CD14-positive monocyte (primary cell): ENCODE measurements around the gene GRIA1. TPM values are rescaled to one million over a fixed set of nuclear protein-coding genes. Genes with fewer than 3 reads are reported as not detected.

Source experiments
- DNase-seq, 3 donors: peaks; one replicate each; pipeline ENCODE4 v3.0.0-alpha.2; 2011 to 2022
- H2AFZ ChIP-seq: 2 replicates; pipeline ENCODE4 v1.6.0; 2012; ENCODE audit warnings: mild to moderate bottlenecking, low read depth, low read length, inconsistent platforms; ENCODE audit not compliant: insufficient read depth, poor library complexity, severe bottlenecking
- H3K27ac ChIP-seq, 2 donors: 1 replicate in 1 of 2; 2 replicates in 1 of 2; pipeline ENCODE4 v1.5.1; 2012 to 2013; ENCODE audit warnings: low read length in 2 of 2, control low read depth in 1 of 2, inconsistent platforms in 1 of 2, low read depth in 1 of 2, mild to moderate bottlenecking in 1 of 2
- H3K27me3 ChIP-seq, 2 donors: one replicate each; pipeline versions ENCODE4 v1.6.0 to v1.6.1; 2011 to 2013; ENCODE audit warnings: low read length in 2 of 2; ENCODE audit not compliant: control insufficient read depth in 2 of 2, insufficient read depth in 2 of 2
- H3K36me3 ChIP-seq, 2 donors: replicated peaks in 1 of 2; 1 replicate in 1 of 2; 2 replicates in 1 of 2; pipeline versions ENCODE4 v1.5.1 to v1.6.1; 2012 to 2013; ENCODE audit warnings: low read length in 2 of 2, control low read depth in 1 of 2, inconsistent platforms in 1 of 2, mild to moderate bottlenecking in 1 of 2; ENCODE audit not compliant: insufficient read depth in 2 of 2, control insufficient read depth in 1 of 2
- H3K4me1 ChIP-seq, 2 donors: 1 replicate in 1 of 2; 2 replicates in 1 of 2; pipeline versions ENCODE4 v1.5.1 to v1.6.1; 2012 to 2013; ENCODE audit warnings: low read length in 2 of 2, control low read depth in 1 of 2, inconsistent platforms in 1 of 2, mild to moderate bottlenecking in 1 of 2, moderate library complexity in 1 of 2; ENCODE audit not compliant: insufficient read depth in 2 of 2, control insufficient read depth in 1 of 2
- H3K4me2 ChIP-seq: replicated peaks from 2 replicates; pipeline ENCODE3; 2012; ENCODE audit warnings: low read length, moderate library complexity, mild to moderate bottlenecking; ENCODE audit not compliant: poor library complexity, severe bottlenecking; ENCODE audit errors: extremely low read depth
- H3K4me3 ChIP-seq, 3 experiments: fragments of 200-600 bp in 1 of 3; sonication (generic) in 1 of 3; replicated peaks in 1 of 3; 1 replicate in 2 of 3; 2 replicates in 1 of 3; pipeline ENCODE4 v1.5.1; 2011 to 2013; ENCODE audit warnings: low read length in 3 of 3, mild to moderate bottlenecking in 3 of 3, control low read depth in 2 of 3, low read depth in 2 of 3, inconsistent platforms in 1 of 3, moderate library complexity in 1 of 3
- H3K79me2 ChIP-seq: 2 replicates; pipeline ENCODE4 v1.6.0; 2012; ENCODE audit warnings: mild to moderate bottlenecking, control low read depth, inconsistent platforms, low read length, moderate library complexity; ENCODE audit not compliant: insufficient read depth
- H3K9ac ChIP-seq: 2 replicates; pipeline ENCODE4 v1.6.0; 2017; ENCODE audit warnings: low read length, mild to moderate bottlenecking; ENCODE audit not compliant: insufficient read depth, poor library complexity, severe bottlenecking
- H3K9me3 ChIP-seq, 2 donors: replicated peaks in 1 of 2; 1 replicate in 1 of 2; 2 replicates in 1 of 2; pipeline versions ENCODE4 v1.5.1 to v1.6.1; 2012 to 2013; ENCODE audit warnings: low read length in 2 of 2, control low read depth in 1 of 2; ENCODE audit not compliant: control insufficient read depth in 1 of 2, insufficient read depth in 1 of 2
- H4K20me1 ChIP-seq: 2 replicates; pipeline ENCODE4 v1.6.0; 2012; ENCODE audit warnings: mild to moderate bottlenecking, low read length, control low read depth, moderate library complexity; ENCODE audit not compliant: insufficient read depth
- H3K27ac Mint-ChIP-seq, 7 donors: one replicate each; pipeline ENCODE4 v1.8.0; 2020; ENCODE audit warnings: mild to moderate bottlenecking in 7 of 7, mixed read lengths in 7 of 7, moderate library complexity in 6 of 7, inconsistent platforms in 2 of 7
- H3K27me3 Mint-ChIP-seq, 3 donors: one replicate each; pipeline ENCODE4 v1.8.0; 2021 to 2022; ENCODE audit warnings: low read depth in 3 of 3, mild to moderate bottlenecking in 3 of 3, mixed read lengths in 3 of 3, moderate library complexity in 3 of 3, inconsistent platforms in 1 of 3
- H3K36me3 Mint-ChIP-seq, 2 donors: one replicate each; pipeline ENCODE4 v1.8.0; 2020; ENCODE audit warnings: mixed read lengths in 2 of 2, inconsistent platforms in 1 of 2, mild to moderate bottlenecking in 1 of 2
- H3K4me1 Mint-ChIP-seq: one replicate; pipeline ENCODE4 v1.8.0; 2020; ENCODE audit warnings: mild to moderate bottlenecking, mixed read lengths
- H3K4me3 Mint-ChIP-seq, 2 donors: one replicate each; pipeline ENCODE4 v1.8.0; 2020; ENCODE audit warnings: mild to moderate bottlenecking in 2 of 2, mixed read lengths in 2 of 2, moderate library complexity in 1 of 2
- H3K9me3 Mint-ChIP-seq, 7 donors: one replicate each; pipeline ENCODE4 v1.8.0; 2020 to 2022; ENCODE audit warnings: mixed read lengths in 7 of 7, mild to moderate bottlenecking in 6 of 7, moderate library complexity in 6 of 7, inconsistent platforms in 2 of 7
- WGBS: methylation state at CpG from one replicate; pipeline ENCODE4 v1.1.5; 2013; ENCODE audit warnings: missing lambda C conversion rate; ENCODE audit not compliant: insufficient coverage; 5-methylcytosine and 5-hydroxymethylcytosine counted together
- intact Hi-C, 2 donors: fragments of 100-400 bp; cut with micrococcal nuclease; formaldehyde crosslinking; loops; one replicate each; pipeline versions ENCODE4 v1.15.0 to v1.15.1; 2023
- polyA plus RNA-seq, 3 donors: library from polyadenylated mRNA; depleted of rRNA in 1 of 3; unstranded in 2 of 3; stranded (reverse) in 1 of 3; fragments of 300-500 nt in 2 of 3; fragments of >200 nt in 1 of 3; fragmentation: Illumina TruSeq in 2 of 3; gene quantifications; 1 replicate in 2 of 3; 2 replicates in 1 of 3; pipeline ENCODE4 v1.2.3, GENCODE V29; 2012 to 2021
- TF ChIP-seq, protein P1 (sequence below): fragments of 200-600 bp; IDR thresholded peaks from one replicate; pipeline ENCODE4 v1.8.0; 2022; ENCODE audit warnings: antibody characterized with exemption, mild to moderate bottlenecking

Gene GRIA1
- polyA plus RNA-seq, 3 donors, result not detected

DNA sequence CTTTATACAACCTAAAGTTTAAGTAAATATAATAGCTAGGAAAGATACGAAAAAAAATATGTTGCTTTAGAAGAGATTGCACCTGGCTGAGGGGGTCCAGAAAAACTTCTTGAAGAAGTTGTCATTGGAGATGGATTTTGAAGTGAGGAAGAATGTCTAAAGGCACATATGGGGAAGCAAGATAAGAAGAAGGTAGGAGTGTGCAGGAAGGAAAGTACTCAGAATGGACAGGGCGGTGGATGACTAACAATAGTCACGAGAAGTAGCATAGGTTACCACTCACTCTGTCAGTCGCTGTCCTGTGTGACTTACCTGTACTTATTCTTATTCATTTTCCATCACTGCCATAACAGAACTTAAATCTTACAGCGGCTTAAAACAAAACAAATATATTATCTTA, 251.6 kb downstream of the GRIA1 start:
- H4K20me1 ChIP-seq, result no peaks in the 10 kb centered on the region
- H3K27me3 Mint-ChIP-seq, result peaks cover 0 to 4% (median 1%) of the 10 kb centered on the region in 3 donors
- no peaks in the 10 kb centered on the region for H3K36me3 ChIP-seq
- H3K27ac ChIP-seq, result no peak overlapping the region
- no peak overlapping the region for H2AFZ ChIP-seq
- peaks cover 0 to 3% (median 2%) of the 10 kb centered on the region in 7 donors for H3K9me3 Mint-ChIP-seq
- H3K4me1 ChIP-seq, result no peaks in the 10 kb centered on the region
- H3K79me2 ChIP-seq, result no peaks in the 10 kb centered on the region
- TF ChIP-seq, protein P1, sequence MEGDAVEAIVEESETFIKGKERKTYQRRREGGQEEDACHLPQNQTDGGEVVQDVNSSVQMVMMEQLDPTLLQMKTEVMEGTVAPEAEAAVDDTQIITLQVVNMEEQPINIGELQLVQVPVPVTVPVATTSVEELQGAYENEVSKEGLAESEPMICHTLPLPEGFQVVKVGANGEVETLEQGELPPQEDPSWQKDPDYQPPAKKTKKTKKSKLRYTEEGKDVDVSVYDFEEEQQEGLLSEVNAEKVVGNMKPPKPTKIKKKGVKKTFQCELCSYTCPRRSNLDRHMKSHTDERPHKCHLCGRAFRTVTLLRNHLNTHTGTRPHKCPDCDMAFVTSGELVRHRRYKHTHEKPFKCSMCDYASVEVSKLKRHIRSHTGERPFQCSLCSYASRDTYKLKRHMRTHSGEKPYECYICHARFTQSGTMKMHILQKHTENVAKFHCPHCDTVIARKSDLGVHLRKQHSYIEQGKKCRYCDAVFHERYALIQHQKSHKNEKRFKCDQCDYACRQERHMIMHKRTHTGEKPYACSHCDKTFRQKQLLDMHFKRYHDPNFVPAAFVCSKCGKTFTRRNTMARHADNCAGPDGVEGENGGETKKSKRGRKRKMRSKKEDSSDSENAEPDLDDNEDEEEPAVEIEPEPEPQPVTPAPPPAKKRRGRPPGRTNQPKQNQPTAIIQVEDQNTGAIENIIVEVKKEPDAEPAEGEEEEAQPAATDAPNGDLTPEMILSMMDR, result no peak
- no peaks in the 10 kb centered on the region for H3K27me3 ChIP-seq
- H3K9ac ChIP-seq, result no peak overlapping the region
- H3K4me3 Mint-ChIP-seq, result no peak overlapping the region
- no peaks in the 10 kb centered on the region for H3K4me1 Mint-ChIP-seq
- intact Hi-C loops, result no loop called here
- DNase-seq, result no peak
- H3K27ac Mint-ChIP-seq, result no peak overlapping the region
- H3K4me2 ChIP-seq, result no peak overlapping the region
- no peak overlapping the region for H3K4me3 ChIP-seq
- H3K36me3 Mint-ChIP-seq, result no peaks in the 10 kb centered on the region
- H3K9me3 ChIP-seq, result no peaks in the 10 kb centered on the region
- 5% methylated on average over 3 of the region's 5 CpGs for WGBS

DNA sequence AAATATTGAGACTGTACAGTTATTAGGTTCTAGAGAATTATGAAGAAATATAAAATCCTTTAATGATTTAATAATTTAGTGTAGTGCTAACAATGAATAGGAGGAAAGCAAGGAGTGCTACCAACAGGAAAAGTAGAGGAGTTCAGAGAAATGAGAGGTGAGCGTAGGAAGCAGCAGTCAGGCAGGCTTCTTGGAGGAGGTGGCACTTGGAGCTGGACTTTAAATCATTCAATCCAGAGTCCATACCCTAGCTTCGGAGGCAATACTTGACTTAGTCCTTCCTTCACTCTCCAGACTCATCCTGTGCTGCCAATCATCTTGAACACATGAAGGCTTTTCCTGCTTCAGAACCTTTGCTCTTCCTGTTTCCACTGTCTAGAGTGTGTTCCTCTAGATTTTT, 254.3 kb downstream of the GRIA1 start:
- H3K9me3 ChIP-seq, result no peaks in the 10 kb centered on the region
- H2AFZ ChIP-seq, result no peak overlapping the region
- no peaks in the 10 kb centered on the region for H3K27me3 ChIP-seq
- H3K36me3 ChIP-seq, result no peaks in the 10 kb centered on the region
- no peaks in the 10 kb centered on the region for H3K79me2 ChIP-seq
- no peaks in the 10 kb centered on the region for H3K36me3 Mint-ChIP-seq
- H3K27me3 Mint-ChIP-seq, result peaks cover 0 to 2% (median 1%) of the 10 kb centered on the region in 3 donors
- no peak overlapping the region for H3K4me3 Mint-ChIP-seq
- no peak overlapping the region for H3K27ac Mint-ChIP-seq
- H3K27ac ChIP-seq, result no peak overlapping the region
- H3K9me3 Mint-ChIP-seq, result peaks cover 0 to 3% (median 2%) of the 10 kb centered on the region in 7 donors
- H4K20me1 ChIP-seq, result no peaks in the 10 kb centered on the region
- H3K4me3 ChIP-seq, result no peak overlapping the region
- H3K9ac ChIP-seq, result no peak overlapping the region
- DNase-seq, result no peak
- intact Hi-C loops, result no loop called here
- WGBS, result 38% methylated on average over 1 of the region's 2 CpGs
- TF ChIP-seq, protein P1, result no peak
- no peaks in the 10 kb centered on the region for H3K4me1 ChIP-seq
- H3K4me1 Mint-ChIP-seq, result no peaks in the 10 kb centered on the region
- H3K4me2 ChIP-seq, result no peak overlapping the region
